NCI-H2029 treated with DMSO at 0.1 percent for 48 hours (cell line): Measurements from ENCODE around the gene SRRM5.
A peak's percentile ranks its signal among the peaks of the same experiment; 100 is the strongest.
"Not testable (repeated sequence)": the region's sequence is repeated elsewhere in the genome, so short reads cannot be mapped to it uniquely, and the experiment has no call there.

Source experiments
- DNase-seq: peaks from one replicate; lab custom pipeline; 2025; lab: John Stamatoyannopoulos, UW

Gene SRRM5

GRCh38 chr19:43592800-43593350, 19.0 kb upstream of the SRRM5 start:
- no peak for DNase-seq

DNA sequence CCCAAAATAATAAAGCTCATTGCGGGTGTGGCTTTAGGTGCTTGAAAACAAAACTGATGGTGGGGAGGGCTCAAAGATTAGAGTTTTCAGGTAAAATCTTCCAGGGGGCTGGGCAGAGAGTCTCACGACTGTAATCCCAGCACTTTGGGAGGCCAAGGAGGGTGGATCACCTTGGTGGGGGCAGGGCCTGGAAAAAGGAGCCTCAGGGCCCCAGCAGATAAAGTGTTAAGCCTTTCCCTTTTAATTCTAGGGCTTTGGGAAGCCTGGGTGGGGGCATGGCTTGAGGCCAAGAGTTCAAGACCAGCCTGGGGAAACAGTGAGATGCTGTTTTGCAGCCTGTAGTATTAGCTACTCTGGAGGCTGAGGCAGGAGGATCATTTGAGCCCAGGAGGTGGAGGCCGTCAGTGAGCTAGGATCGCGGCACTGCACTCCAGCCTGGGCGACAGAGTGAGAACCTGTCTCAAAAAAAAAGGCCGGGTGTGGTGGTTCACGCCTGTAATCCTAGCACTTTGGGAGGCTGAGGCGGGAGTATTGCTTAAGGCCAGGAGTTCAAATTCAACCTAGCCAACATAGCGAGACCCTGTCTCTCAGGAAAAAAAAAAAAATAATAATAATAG, 17.7 kb upstream of the SRRM5 start:
- DNase-seq: no peak

DNA sequence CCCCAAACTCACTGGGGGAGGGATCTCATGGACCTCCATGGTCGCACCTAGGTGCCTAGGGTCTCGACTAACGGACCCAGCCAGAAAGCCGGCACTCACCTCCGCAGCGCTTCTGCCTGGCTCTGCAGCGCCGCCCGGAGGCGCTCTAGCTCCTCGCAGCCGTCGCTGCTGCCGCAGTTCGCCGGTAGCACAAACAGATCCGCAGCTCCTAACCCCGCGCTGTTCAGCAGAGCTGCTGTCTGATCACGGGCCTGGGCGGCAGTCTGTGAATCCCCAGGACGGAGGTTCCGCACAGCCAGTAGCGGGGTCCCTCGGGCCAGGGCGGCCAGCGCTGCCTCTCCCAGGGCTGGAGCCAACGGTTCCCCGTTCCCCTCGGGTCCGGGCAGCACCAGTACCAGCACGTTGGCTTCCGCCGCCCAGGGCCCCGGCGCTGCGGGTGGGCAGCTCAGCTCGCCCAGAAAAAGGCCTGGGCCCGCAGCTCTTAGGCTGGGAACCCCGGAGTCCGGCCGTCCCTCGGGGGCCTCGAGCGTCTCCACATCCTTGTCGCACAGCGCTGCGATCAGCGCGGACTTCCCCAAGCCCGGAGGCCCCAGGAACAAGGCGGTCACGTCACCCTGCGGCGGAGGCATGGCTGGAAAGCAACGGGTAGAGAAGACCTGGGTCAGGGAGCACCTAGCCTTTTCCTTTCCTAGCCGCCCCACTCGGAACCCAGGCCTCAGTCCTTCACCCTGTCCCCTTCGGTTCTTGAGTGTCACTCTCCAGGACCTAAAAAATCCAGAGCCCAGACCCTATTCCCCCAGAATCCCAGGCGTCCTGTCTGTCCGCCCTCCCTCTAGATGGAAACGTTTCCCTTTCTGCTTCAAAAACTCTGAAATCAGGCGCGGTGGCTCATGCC, 16.9 kb upstream of the SRRM5 start:
- DNase-seq: peak; percentile 37

DNA sequence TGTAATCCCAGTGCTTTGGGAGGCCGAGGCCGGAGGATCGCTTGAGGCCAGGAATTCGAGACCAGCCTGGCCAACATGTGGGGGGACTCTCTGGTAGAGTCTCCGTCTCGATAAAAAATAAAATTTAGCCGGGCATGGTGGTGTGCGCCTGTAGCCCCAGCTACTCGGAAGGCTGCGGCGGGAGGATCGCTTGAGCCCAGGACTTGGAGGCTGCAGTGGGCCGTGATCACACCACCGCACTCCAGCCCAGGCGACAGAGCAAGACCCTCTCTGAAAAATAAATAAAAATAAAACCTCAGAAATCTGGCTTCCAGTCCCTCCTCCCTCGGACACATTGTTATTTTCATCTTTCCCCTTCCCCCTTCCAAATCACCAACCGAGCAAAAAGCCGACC, 16.3 kb upstream of the SRRM5 start:
- DNase-seq: no peak

- peak; percentile 95 for DNase-seq
Measured at GRCh38 chr19:43595999-43596841, 15.7 kb upstream of the SRRM5 start, which contains the start of the genes IRGQ and ZNF576. Gene IRGQ (minus strand): TSS chr19:43596134. CDS start chr19:43595338, 796 bp downstream. Gene ZNF576 (plus strand): TSS chr19:43596595. CDS start chr19:43597109, 514 bp downstream.

GRCh38 chr19:43596842-43597461, 14.9 kb upstream of the SRRM5 start:
- DNase-seq: no peak

GRCh38 chr19:43597876-43598275, 14.0 kb upstream of the SRRM5 start:
- DNase-seq: no peak

GRCh38 chr19:43598445-43599240, 13.2 kb upstream of the SRRM5 start:
- no peak for DNase-seq

DNA sequence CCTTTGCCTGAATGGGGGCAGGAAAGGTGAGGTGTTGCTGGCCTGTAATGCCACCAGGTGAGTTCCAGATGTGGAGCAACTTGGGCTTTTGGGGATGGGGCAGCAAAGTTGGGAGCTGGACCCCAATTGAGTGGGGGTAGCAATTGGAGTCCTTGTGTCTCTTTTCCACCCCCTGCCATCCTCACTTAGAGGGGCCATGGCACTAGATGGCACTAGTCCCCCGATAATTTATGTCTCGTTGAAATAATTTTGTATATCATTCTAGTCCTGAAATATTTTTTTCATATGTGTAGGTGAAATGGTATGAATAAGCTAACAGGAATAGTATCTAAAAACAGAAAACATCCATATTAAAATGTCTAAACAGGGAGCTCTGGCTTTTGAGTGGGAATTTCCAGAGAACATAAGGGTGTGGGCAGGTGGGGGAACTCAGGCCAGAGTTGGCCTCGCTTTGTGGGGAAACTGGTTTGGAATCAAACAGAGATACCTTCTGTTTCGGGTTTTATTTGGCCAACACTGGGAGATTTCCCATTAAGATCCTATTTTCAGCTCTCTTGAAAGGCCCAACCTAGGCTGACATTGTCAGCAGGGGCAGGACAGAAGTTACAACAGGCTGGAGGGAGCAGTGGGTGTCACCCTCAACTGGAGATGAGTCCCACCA, 12.1 kb upstream of the SRRM5 start:
- no peak for DNase-seq

GRCh38 chr19:43600326-43600725, 11.6 kb upstream of the SRRM5 start:
- not testable (repeated sequence) for DNase-seq

DNA sequence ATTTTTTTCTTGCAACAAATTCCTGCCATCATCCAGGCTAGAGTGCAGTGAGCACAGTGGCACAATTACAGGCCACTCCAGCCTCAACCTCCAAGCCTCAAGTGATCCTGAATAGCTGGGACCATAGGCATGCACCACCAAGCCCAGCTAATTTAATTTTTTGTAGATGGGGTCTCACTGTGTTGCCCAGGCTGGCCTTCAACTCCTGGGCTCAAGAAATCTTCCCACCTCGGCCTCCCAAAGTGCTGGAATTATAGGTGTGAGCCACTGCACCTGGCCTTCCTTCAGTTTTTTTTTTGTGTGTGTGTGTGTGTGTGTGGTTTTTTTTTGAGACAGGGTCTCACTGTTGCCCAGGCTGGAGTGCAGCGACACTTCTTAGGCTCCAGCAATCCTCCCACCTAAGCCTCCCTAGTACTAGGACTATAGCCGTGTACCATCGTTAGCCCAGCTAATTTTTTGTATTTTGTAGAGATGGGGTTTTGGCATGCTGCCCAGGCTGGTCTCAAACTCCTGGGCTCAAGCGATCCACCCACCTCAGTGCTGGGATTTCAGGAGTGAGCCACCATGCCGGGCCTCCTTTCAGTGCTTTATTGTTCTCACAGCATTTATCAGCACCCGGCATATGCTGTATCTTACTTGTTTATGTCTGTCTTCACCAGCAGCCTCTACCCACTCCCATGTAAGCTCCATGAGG, 5.9 kb upstream of the SRRM5 start:
- no peak for DNase-seq

GRCh38 chr19:43606569-43607229, 5.2 kb upstream of the SRRM5 start:
- no peak for DNase-seq

DNA sequence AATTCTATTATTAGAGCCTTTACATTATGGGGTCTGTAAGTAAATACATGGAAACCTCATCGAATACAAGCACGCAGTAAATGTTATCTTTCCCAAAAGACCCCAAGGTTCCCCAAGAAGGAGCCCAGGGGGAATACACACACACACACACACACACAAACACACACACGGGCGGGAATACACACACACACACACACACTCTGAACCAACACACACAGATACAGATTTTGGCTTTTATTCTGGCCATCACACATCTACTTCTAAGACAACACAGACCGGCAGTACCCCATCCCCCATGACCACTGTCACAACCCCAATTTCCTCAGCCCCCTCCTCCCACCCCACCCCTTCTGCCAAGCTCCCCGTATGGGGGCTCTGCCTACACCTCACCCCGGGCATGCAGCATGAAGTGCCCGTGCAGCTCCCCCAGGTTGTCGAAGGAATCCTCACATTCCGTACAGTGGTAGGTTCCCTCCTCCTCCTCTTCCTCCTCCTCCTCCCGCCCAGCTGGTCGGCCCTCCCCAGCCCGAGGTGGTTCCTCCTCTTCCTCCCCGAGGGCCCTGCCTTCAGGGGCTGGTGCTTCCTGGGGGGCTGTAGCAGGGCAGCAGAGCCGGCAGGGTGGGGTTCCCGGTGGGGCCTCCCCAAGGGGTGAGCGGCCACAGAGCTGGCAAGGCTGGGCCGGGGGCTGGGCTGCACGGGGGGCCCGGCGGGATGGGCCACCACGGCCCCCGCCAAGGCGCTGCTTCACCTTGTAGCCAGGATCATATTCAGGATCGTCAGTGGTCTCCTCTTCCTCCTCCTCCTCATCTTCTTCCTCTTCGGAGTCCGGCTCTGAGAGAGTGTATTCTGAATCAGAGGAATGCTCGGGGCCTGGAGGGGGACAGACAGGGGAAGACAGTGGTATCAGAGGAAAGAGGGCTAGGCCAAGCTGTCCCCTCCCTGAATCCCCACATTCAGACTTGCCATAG, 4.4 kb upstream of the SRRM5 start:
- DNase-seq: no peak

- DNase-seq: no peak
Measured at GRCh38 chr19:43609872-43610271, 2.0 kb upstream of the SRRM5 start.

DNA sequence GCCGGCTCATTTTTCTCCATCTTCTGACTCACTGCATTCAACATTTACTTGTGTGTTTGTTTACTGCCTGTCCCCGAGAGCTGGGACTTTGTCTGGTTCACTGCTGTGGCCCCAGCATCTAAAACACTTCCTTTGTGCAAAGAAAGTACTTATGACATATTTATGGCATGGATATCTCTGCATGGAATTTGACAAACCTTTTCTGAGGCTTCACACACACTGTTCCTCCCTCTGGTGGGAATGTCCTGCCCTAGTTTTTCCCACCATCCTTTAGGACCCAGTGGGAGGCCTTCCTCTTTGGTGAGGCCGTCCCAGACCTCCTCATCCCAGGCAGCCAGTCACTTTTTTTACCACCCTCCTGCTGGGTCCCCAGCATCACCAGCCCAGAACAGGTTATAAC, 1.4 kb upstream of the SRRM5 start:
- no peak for DNase-seq

DNA sequence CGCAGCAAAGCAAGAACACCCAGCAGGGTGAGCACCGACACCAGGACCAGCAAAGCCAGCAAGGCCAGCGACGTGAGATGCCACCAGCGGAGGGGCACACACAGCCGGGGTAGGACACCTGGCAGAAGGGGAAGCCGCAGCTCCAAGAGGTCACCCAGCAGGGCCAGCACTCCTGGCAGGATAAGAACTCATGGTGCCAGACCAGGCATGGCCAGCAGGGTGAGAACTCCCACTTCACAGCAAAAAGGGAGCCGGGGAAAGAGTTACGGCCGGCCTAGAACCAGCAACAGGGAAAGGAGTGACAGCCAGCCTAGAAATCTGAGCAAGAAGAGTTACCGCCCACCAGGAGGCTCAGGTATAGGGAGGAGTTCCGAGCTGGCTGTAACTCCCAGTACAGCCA, 486 bp downstream of the SRRM5 start:
- no peak for DNase-seq

DNA sequence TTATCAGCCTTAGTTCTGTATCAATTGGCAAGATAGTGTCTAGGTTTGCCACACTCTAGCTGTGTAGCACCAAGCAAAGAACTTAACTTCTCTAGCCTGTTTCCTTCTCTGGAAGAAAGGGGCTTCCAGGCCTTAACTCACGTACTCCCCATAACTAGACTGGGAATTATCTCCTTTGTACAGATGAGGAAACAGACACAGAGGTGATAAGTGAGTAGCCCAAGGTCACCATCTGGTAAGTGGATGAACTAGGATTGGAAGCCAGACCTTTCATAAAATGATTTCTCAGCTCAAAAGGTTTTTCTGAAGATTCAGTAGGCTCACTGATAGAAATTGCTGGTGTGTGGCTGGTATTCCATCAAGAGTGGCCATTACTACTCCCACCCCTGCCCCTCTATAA, 4.4 kb downstream of the SRRM5 start:
- no peak for DNase-seq

- no peak for DNase-seq
Measured at GRCh38 chr19:43616954-43617353, 5.1 kb downstream of the SRRM5 start.
